Endometrial microvascular endothelial cells (primary cell): Measurements from ENCODE around the gene PPP1R12B. TPM values are rescaled to one million over a fixed set of nuclear protein-coding genes. Genes with fewer than 3 reads are reported as not detected.

ENCODE experiments used
- in situ Hi-C: cut with HindIII; loops from 2 replicates; pipeline ENCODE4 v1.10.0; 2017; ENCODE audit warnings: low sequenced_read_pairs, low pct_unique_long_range_greater_than_20kb; ENCODE audit errors: inconsistent ontology term
- total RNA-seq: library from RNA; depleted of rRNA; stranded (reverse); fragments of >200 nt; gene quantifications from one replicate; pipeline ENCODE4 v1.2.3, GENCODE V29; 2015; ENCODE audit errors: inconsistent ontology term

Gene PPP1R12B
- 6.8 TPM for total RNA-seq

- in situ Hi-C loops = no loop called here
These were observed at the start of gene PPP1R12B for GRCh38 chr1:202348509-202349205. PPP1R12B (plus strand) TSS chr1:202348699; CDS start chr1:202348852, 153 bp downstream.

- in situ Hi-C loops = no loop called here
These were observed 46.3 kb upstream of the PPP1R12B start for GRCh38 chr1:202302166-202302565.

- in situ Hi-C loops = no loop called here
These were observed 44.1 kb upstream of the PPP1R12B start for GRCh38 chr1:202304375-202304774.

GRCh38 chr1:202305168-202305567, 43.3 kb upstream of the PPP1R12B start:
- in situ Hi-C loops = no loop called here

- in situ Hi-C loops = no loop called here
These were observed 41.8 kb upstream of the PPP1R12B start for GRCh38 chr1:202306535-202307345.

GRCh38 chr1:202310071-202310725, 38.3 kb upstream of the PPP1R12B start:
- in situ Hi-C loops = no loop called here

- in situ Hi-C loops = no loop called here
These were observed 37.8 kb upstream of the PPP1R12B start for GRCh38 chr1:202310746-202311145.

- in situ Hi-C loops = no loop called here
These were observed 36.4 kb upstream of the PPP1R12B start for GRCh38 chr1:202311875-202312635.

- in situ Hi-C loops = no loop called here
These were observed 32.8 kb upstream of the PPP1R12B start for GRCh38 chr1:202315576-202316168.

- in situ Hi-C loops = no loop called here
These were observed 32.3 kb upstream of the PPP1R12B start for GRCh38 chr1:202316186-202316585.

GRCh38 chr1:202317941-202318925, 30.3 kb upstream of the PPP1R12B start:
- in situ Hi-C loops = no loop called here

- in situ Hi-C loops = no loop called here
These were observed 29.0 kb upstream of the PPP1R12B start for GRCh38 chr1:202319381-202320080.

GRCh38 chr1:202320081-202320405, 28.5 kb upstream of the PPP1R12B start:
- in situ Hi-C loops = no loop called here

GRCh38 chr1:202323731-202324130, 24.8 kb upstream of the PPP1R12B start:
- in situ Hi-C loops = no loop called here

GRCh38 chr1:202324646-202325045, 23.9 kb upstream of the PPP1R12B start:
- in situ Hi-C loops = no loop called here

- in situ Hi-C loops = no loop called here
These were observed 18.6 kb upstream of the PPP1R12B start for GRCh38 chr1:202329891-202330290.

- in situ Hi-C loops = no loop called here
These were observed 14.6 kb upstream of the PPP1R12B start for GRCh38 chr1:202333861-202334260.
